ENCODE measurements around the gene CRAMP1.
"Not testable (repeated sequence)": the region's sequence is repeated elsewhere in the genome, so short reads cannot be mapped to it uniquely, and the experiment has no call there.

Gene CRAMP1

GRCh38 chr16:1580256-1580655, 31.9 kb upstream of the CRAMP1 start:
- no peaks in the 10 kb centered on the region for H3K9me3 ChIP-seq (ENCODE audit: control insufficient read depth, low read length)
- no peak overlapping the region for H3K9ac ChIP-seq (ENCODE audit: low read length)
- H3K4me3 ChIP-seq (ENCODE audit: low read length) = no peak overlapping the region
- H3K4me1 ChIP-seq (ENCODE audit: control insufficient read depth, insufficient read depth, low read length) = peaks cover 16% of the 10 kb centered on the region
- H3K36me3 ChIP-seq (ENCODE audit: control insufficient read depth, insufficient read depth, low read length) = no peaks in the 10 kb centered on the region
- H3K27me3 ChIP-seq (ENCODE audit: control insufficient read depth, insufficient read depth, low read length) = no peaks in the 10 kb centered on the region

- H3K9ac ChIP-seq (ENCODE audit: low read length) = no peak overlapping the region
Measured at GRCh38 chr16:1580956-1581355, 31.2 kb upstream of the CRAMP1 start.

GRCh38 chr16:1581804-1582203, 30.4 kb upstream of the CRAMP1 start:
- no peak overlapping the region for H3K4me3 ChIP-seq (ENCODE audit: low read length)
- H3K4me1 ChIP-seq (ENCODE audit: control insufficient read depth, insufficient read depth, low read length) = peaks cover 16% of the 10 kb centered on the region
- no peak overlapping the region for H3K9ac ChIP-seq (ENCODE audit: low read length)
- no peaks in the 10 kb centered on the region for H3K27me3 ChIP-seq (ENCODE audit: control insufficient read depth, insufficient read depth, low read length)
- no peaks in the 10 kb centered on the region for H3K36me3 ChIP-seq (ENCODE audit: control insufficient read depth, insufficient read depth, low read length)
- H3K9me3 ChIP-seq (ENCODE audit: control insufficient read depth, low read length) = no peaks in the 10 kb centered on the region

More at GRCh38 chr16:1580956-1581355, 31.2 kb upstream of the CRAMP1 start:
- Histone ChIP-seq H3K4me3 (ENCODE audit: low read length) (no peak overlapping the region), H3K9me3 (ENCODE audit: control insufficient read depth, low read length) (no peaks in the 10 kb centered on the region), H3K27me3 (ENCODE audit: control insufficient read depth, insufficient read depth, low read length) (no peaks in the 10 kb centered on the region), H3K4me1 (ENCODE audit: control insufficient read depth, insufficient read depth, low read length) (peaks cover 16% of the 10 kb centered on the region), H3K36me3 (ENCODE audit: control insufficient read depth, insufficient read depth, low read length) (no peaks in the 10 kb centered on the region)

- peaks cover 16% of the 10 kb centered on the region for H3K4me1 ChIP-seq (ENCODE audit: control insufficient read depth, insufficient read depth, low read length)
- H3K27me3 ChIP-seq (ENCODE audit: control insufficient read depth, insufficient read depth, low read length) = no peaks in the 10 kb centered on the region
- no peak overlapping the region for H3K9ac ChIP-seq (ENCODE audit: low read length)
- no peaks in the 10 kb centered on the region for H3K9me3 ChIP-seq (ENCODE audit: control insufficient read depth, low read length)
- H3K4me3 ChIP-seq (ENCODE audit: low read length) = no peak overlapping the region
- H3K36me3 ChIP-seq (ENCODE audit: control insufficient read depth, insufficient read depth, low read length) = no peaks in the 10 kb centered on the region
Measured at GRCh38 chr16:1583180-1583579, 29.0 kb upstream of the CRAMP1 start.

GRCh38 chr16:1584926-1585484, 27.2 kb upstream of the CRAMP1 start:
- H3K9me3 ChIP-seq (ENCODE audit: control insufficient read depth, low read length) = no peaks in the 10 kb centered on the region
- H3K4me3 ChIP-seq (ENCODE audit: low read length) = no peak overlapping the region
- H3K9ac ChIP-seq (ENCODE audit: low read length) = no peak overlapping the region
- no peaks in the 10 kb centered on the region for H3K27me3 ChIP-seq (ENCODE audit: control insufficient read depth, insufficient read depth, low read length)
- H3K4me1 ChIP-seq (ENCODE audit: control insufficient read depth, insufficient read depth, low read length) = peaks cover 14% of the 10 kb centered on the region
- H3K36me3 ChIP-seq (ENCODE audit: control insufficient read depth, insufficient read depth, low read length) = no peaks in the 10 kb centered on the region

GRCh38 chr16:1590366-1590765, 21.8 kb upstream of the CRAMP1 start:
- Histone ChIP-seq H3K4me3 (ENCODE audit: low read length) (no peak overlapping the region), H3K36me3 (ENCODE audit: control insufficient read depth, insufficient read depth, low read length) (no peaks in the 10 kb centered on the region), H3K9ac (ENCODE audit: low read length) (no peak overlapping the region), H3K27me3 (ENCODE audit: control insufficient read depth, insufficient read depth, low read length) (no peaks in the 10 kb centered on the region), H3K9me3 (ENCODE audit: control insufficient read depth, low read length) (no peaks in the 10 kb centered on the region), H3K4me1 (ENCODE audit: control insufficient read depth, insufficient read depth, low read length) (no peaks in the 10 kb centered on the region)

GRCh38 chr16:1590930-1591705, 21.0 kb upstream of the CRAMP1 start:
- no peaks in the 10 kb centered on the region for H3K27me3 ChIP-seq (ENCODE audit: control insufficient read depth, insufficient read depth, low read length)
- no peak overlapping the region for H3K9ac ChIP-seq (ENCODE audit: low read length)
- H3K9me3 ChIP-seq (ENCODE audit: control insufficient read depth, low read length) = no peaks in the 10 kb centered on the region
- H3K4me3 ChIP-seq (ENCODE audit: low read length) = no peak overlapping the region
- no peaks in the 10 kb centered on the region for H3K36me3 ChIP-seq (ENCODE audit: control insufficient read depth, insufficient read depth, low read length)
- no peaks in the 10 kb centered on the region for H3K4me1 ChIP-seq (ENCODE audit: control insufficient read depth, insufficient read depth, low read length)

GRCh38 chr16:1592446-1592845, 19.7 kb upstream of the CRAMP1 start:
- Histone ChIP-seq H3K9ac (ENCODE audit: low read length) (no peak overlapping the region), H3K27me3 (ENCODE audit: control insufficient read depth, insufficient read depth, low read length) (no peaks in the 10 kb centered on the region), H3K9me3 (ENCODE audit: control insufficient read depth, low read length) (no peaks in the 10 kb centered on the region), H3K4me3 (ENCODE audit: low read length) (no peak overlapping the region), H3K36me3 (ENCODE audit: control insufficient read depth, insufficient read depth, low read length) (no peaks in the 10 kb centered on the region), H3K4me1 (ENCODE audit: control insufficient read depth, insufficient read depth, low read length) (no peaks in the 10 kb centered on the region)

GRCh38 chr16:1595511-1595910, 16.6 kb upstream of the CRAMP1 start:
- H3K27me3 ChIP-seq (ENCODE audit: control insufficient read depth, insufficient read depth, low read length); H3K4me1 ChIP-seq (ENCODE audit: control insufficient read depth, insufficient read depth, low read length); H3K4me3 ChIP-seq (ENCODE audit: low read length); H3K36me3 ChIP-seq (ENCODE audit: control insufficient read depth, insufficient read depth, low read length); H3K9me3 ChIP-seq (ENCODE audit: control insufficient read depth, low read length); H3K9ac ChIP-seq (ENCODE audit: low read length): not testable (repeated sequence)

GRCh38 chr16:1596516-1596915, 15.6 kb upstream of the CRAMP1 start:
- no peaks in the 10 kb centered on the region for H3K27me3 ChIP-seq (ENCODE audit: control insufficient read depth, insufficient read depth, low read length)
- H3K4me1 ChIP-seq (ENCODE audit: control insufficient read depth, insufficient read depth, low read length) = no peaks in the 10 kb centered on the region
- H3K9me3 ChIP-seq (ENCODE audit: control insufficient read depth, low read length) = no peaks in the 10 kb centered on the region
- H3K4me3 ChIP-seq (ENCODE audit: low read length) = no peak overlapping the region
- no peak overlapping the region for H3K9ac ChIP-seq (ENCODE audit: low read length)
- no peaks in the 10 kb centered on the region for H3K36me3 ChIP-seq (ENCODE audit: control insufficient read depth, insufficient read depth, low read length)

GRCh38 chr16:1597154-1597553, 15.0 kb upstream of the CRAMP1 start:
- no peak overlapping the region for H3K9ac ChIP-seq (ENCODE audit: low read length)
- no peak overlapping the region for H3K4me3 ChIP-seq (ENCODE audit: low read length)
- H3K27me3 ChIP-seq (ENCODE audit: control insufficient read depth, insufficient read depth, low read length) = no peaks in the 10 kb centered on the region
- no peaks in the 10 kb centered on the region for H3K4me1 ChIP-seq (ENCODE audit: control insufficient read depth, insufficient read depth, low read length)
- H3K9me3 ChIP-seq (ENCODE audit: control insufficient read depth, low read length) = no peaks in the 10 kb centered on the region
- no peaks in the 10 kb centered on the region for H3K36me3 ChIP-seq (ENCODE audit: control insufficient read depth, insufficient read depth, low read length)

GRCh38 chr16:1601031-1601430, 11.1 kb upstream of the CRAMP1 start:
- no peaks in the 10 kb centered on the region for H3K9me3 ChIP-seq (ENCODE audit: control insufficient read depth, low read length)
- H3K4me3 ChIP-seq (ENCODE audit: low read length) = no peak overlapping the region
- H3K36me3 ChIP-seq (ENCODE audit: control insufficient read depth, insufficient read depth, low read length) = no peaks in the 10 kb centered on the region
- no peaks in the 10 kb centered on the region for H3K27me3 ChIP-seq (ENCODE audit: control insufficient read depth, insufficient read depth, low read length)
- H3K4me1 ChIP-seq (ENCODE audit: control insufficient read depth, insufficient read depth, low read length) = no peaks in the 10 kb centered on the region
- H3K9ac ChIP-seq (ENCODE audit: low read length) = no peak overlapping the region

Measured in mucosa of stomach (tissue), 1 donor.